GM21381 (cell line): Measurements from ENCODE around the gene ELK4.

Experiments
- ATAC-seq: cut with Tn5 transposase; IDR thresholded peaks from one replicate; pipeline ENCODE4 v1.9.1; 2021; ENCODE audit warnings: mild to moderate bottlenecking, moderate library complexity; ENCODE audit not compliant: unreplicated experiment

The ELK4 gene

GRCh38 chr1:205630651-205631009, 1.2 kb downstream of the ELK4 start:
- ATAC-seq = no peak

- no peak for ATAC-seq
Observed at GRCh38 chr1:205630241-205630640, 1.6 kb downstream of the ELK4 start.

- ATAC-seq = no peak
Observed at GRCh38 chr1:205629751-205630150, 2.1 kb downstream of the ELK4 start.

GRCh38 chr1:205627956-205628355, 3.9 kb downstream of the ELK4 start:
- no peak for ATAC-seq

DNA sequence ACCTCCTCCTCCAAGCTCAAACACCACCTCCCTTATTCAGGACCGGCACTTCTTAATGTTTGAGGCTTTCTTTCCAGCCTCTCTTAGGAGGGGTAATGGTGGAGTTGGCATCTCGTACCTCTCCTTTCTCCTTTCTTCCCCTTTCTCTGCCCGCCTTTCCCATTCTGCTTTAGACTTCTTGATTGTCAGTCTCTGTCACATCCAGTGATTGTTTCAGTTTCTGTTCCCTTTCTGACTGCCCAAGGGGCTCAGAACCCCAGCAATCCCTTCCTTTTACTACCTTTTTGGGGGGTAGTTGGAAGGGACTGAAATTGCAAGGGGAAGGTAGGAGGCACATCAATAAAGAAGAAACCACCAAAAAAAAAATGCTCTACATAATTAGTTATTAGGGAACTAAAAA, 5.6 kb downstream of the ELK4 start:
- ATAC-seq = no peak

GRCh38 chr1:205623646-205624045, 8.2 kb downstream of the ELK4 start:
- no peak for ATAC-seq

DNA sequence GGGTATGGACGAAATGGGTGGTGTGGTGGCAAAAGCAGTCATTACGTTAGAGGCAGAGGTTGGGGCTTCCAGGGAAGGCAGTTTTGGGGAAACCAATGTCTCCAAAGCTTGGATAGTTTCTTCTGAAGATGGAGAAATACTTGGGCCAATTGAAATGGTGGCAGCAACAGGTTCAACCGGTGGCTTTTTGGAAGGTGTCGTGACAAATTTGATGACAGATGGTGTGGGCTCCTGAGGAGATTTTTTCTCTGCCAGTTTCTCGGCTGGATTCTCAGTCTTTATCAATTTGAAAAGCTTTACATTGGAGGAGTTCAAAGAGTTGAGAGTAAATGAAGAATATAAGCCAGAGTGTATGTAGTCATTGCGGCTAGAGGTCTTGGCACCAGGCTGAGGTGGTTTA, 11.5 kb downstream of the ELK4 start:
- ATAC-seq = no peak

DNA sequence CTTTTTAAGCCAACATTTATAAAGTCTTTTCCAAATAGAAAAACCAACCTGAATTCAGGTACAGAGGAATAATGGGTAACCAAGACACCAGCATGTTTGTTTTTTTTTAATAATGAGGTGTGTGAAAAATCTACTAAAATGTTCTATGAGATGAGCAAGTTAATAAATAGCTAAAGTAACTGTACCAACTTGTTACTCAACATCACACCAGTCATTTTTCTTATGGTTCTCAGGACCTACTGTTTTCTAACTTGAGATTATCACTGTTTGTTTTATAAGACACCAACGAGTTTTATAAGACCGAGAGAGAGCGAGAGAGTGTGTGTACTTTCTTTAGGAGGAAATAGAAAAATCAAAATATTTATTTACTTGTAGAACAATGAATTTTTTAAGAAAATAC, 12.4 kb downstream of the ELK4 start:
- no peak for ATAC-seq

DNA sequence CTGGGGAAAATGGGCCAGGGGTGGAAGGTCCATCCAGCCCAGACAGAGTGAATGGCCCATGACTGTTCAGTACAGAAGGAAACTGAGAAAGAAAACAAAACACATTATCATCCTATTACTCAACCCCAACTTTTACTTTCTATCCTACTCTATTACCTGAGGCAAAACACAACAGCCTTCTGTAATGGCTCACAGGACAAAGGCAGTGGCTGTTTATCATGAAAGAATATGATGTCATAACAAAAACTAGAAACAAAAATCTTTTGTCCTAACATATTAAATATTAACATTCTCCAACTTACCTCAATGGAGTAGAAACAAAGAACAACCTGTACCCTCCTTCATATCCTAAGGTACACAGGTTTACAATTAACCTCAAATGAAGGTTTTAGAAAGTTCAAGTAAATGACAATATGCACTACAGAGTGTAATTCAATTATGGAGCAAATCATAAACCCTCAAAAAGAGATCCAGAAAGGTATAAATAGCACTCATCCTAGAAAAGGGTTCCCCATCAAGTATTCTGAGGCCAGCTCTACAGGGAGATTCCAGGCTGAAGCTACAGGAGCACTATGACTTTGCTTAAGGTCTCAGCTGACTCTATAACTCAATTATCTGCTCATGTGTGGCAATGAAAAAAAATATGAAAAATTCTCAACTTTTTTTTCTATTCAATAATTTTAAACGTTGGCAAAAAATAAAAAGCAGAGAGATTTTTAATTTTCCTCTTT, 15.1 kb downstream of the ELK4 start:
- no peak for ATAC-seq

GRCh38 chr1:205615789-205616188, 16.0 kb downstream of the ELK4 start:
- no peak for ATAC-seq

DNA sequence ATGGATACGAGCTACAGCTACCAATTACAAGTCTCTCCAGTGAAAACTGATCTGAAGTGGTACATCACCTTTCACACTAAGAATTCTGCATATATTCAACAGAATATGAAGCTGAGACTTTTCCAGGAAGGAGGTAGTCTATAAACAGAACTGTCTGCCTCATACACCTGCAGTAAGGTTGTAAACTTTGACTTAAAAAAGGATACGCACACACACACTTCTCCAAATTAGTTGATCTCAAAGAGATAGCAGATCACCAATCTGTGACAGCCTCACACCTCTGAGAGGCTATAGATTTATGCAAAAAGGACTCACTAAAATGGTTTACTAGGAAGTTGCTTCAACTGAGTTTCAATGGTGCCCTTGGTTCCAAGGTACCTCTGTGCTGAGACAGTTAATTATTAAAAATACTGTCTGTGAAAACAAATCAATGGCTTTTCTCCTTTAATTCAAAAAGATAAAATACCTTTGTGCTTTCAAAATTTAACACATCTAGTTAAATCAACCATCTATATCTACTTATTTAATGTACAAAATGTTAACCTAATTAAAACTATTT, 17.9 kb downstream of the ELK4 start:
- no peak for ATAC-seq

GRCh38 chr1:205612556-205612955, 19.3 kb downstream of the ELK4 start:
- ATAC-seq = no peak

- ATAC-seq = no peak
Observed at GRCh38 chr1:205612104-205612503, 19.7 kb downstream of the ELK4 start.

- ATAC-seq = no peak
Observed at GRCh38 chr1:205610901-205611466, 20.8 kb downstream of the ELK4 start.

GRCh38 chr1:205610036-205610435, 21.8 kb downstream of the ELK4 start:
- no peak for ATAC-seq

- ATAC-seq = no peak
Observed at GRCh38 chr1:205604825-205605505, 26.8 kb downstream of the ELK4 start.

GRCh38 chr1:205604059-205604458, 27.8 kb downstream of the ELK4 start:
- no peak for ATAC-seq

- ATAC-seq = no peak
Observed at GRCh38 chr1:205601205-205601604, 30.6 kb downstream of the ELK4 start.

DNA sequence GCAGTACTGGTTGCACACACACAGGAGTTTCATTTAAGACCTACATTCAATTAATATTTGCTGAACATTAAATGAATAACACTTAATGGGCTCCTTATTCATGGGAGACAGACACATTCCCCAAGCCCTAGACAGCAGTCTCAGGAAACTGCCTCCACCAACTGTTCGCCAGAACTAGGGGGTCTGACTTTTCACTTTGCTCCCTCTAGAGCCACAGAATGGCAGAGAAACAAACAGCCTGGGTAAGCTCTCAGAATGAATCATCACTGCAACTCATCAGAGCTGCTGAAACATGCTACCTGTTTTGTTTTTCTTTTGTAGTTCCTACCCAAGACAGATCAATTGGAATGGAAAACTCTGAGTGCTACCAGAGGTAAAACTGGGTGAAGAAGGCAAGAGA, 31.7 kb downstream of the ELK4 start:
- no peak for ATAC-seq

DNA sequence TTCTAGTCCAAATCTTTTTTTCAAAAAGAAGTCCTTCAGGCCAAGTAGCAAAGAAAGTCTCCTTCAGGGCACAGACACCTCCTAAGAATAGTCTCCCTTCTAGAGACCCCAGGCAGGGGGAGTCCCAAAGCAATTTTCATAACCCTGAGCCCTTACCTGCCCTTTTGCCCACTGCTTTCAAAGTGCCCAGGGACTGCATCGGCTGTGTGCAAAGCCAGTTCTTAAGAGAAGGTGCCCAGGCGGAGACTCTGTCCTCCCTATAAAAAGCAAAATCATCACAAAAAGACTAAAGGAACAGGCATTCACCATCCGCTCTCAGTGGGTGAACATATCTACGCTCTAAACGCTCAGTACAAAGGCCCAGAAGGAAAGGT, 32.2 kb downstream of the ELK4 start:
- no peak for ATAC-seq

DNA sequence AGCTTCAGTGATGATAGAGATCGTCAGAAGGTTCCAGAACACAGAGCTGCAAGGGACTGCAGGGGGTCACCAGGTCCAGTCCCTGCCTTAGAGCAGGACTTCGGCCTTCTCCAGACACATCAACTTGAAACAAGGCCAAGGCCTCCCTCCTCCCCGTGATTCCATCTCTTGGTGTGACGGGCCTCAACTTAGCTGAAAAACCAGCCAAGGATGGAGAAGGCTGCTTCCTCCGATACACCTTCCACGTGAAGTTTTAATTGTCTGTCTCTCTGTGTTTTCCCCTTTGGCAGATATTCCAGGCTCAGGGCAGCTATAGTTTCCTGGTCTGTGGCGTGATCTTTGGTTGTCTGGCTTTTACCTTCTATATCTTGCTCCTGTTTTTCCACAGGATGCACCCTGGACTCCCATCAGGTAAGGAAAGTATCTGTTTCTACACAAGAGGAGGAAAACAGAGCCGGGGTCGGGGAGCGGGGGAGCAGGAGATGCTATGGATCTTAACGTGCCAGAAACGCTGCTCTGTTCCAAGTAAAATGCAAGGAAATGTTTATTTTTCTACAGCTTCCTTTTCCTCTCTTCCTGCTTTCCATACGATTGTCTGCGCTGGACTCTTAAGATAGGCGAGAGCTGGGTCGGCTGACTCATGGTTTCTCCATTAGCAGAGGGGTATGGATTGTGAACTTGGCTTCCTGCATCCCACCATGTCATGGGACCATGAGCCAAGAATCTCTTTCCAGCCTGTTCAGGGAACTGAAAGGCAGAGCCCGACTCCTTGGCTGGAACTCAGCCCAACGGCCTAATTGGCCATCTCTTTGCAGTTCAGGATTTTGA, 32.8 kb downstream of the ELK4 start:
- ATAC-seq = no peak
